ENCODE data around the gene VPS13D.

VPS13D gene

GRCh38 chr1:12477314-12477713 lies 247.5 kb downstream of the VPS13D start:
- DNase-seq: no peak

GRCh38 chr1:12477936-12478611 lies 248.2 kb downstream of the VPS13D start:
- DNase-seq: no peak

- DNase-seq: no peak
Observed at GRCh38 chr1:12478612-12478985, 248.8 kb downstream of the VPS13D start.

- DNase-seq: no peak
Observed at GRCh38 chr1:12479311-12479710, 249.5 kb downstream of the VPS13D start.

- DNase-seq: no peak
Observed at GRCh38 chr1:12480041-12480440, 250.2 kb downstream of the VPS13D start.

GRCh38 chr1:12480748-12481362 lies 251.0 kb downstream of the VPS13D start:
- DNase-seq: no peak

GRCh38 chr1:12481928-12482327 lies 252.1 kb downstream of the VPS13D start:
- no peak for DNase-seq

GRCh38 chr1:12482988-12483387 lies 253.2 kb downstream of the VPS13D start:
- no peak for DNase-seq

GRCh38 chr1:12485231-12486058 lies 255.6 kb downstream of the VPS13D start:
- DNase-seq: no peak

- DNase-seq: no peak
Observed at GRCh38 chr1:12486059-12486341, 256.2 kb downstream of the VPS13D start.

GRCh38 chr1:12486401-12487005 lies 256.7 kb downstream of the VPS13D start:
- no peak for DNase-seq

- no peak for DNase-seq
Observed at GRCh38 chr1:12487520-12487919, 257.7 kb downstream of the VPS13D start.

GRCh38 chr1:12488666-12489354 lies 259.0 kb downstream of the VPS13D start:
- DNase-seq: no peak

GRCh38 chr1:12490532-12491142 lies 260.8 kb downstream of the VPS13D start:
- no peak for DNase-seq

GRCh38 chr1:12491656-12492055 lies 261.8 kb downstream of the VPS13D start:
- no peak for DNase-seq

GRCh38 chr1:12495725-12496124 lies 265.9 kb downstream of the VPS13D start:
- no peak for DNase-seq

GRCh38 chr1:12496154-12496961 lies 266.5 kb downstream of the VPS13D start:
- no peak for DNase-seq

- no peak for DNase-seq
Observed at GRCh38 chr1:12499539-12500240, 269.9 kb downstream of the VPS13D start.

GRCh38 chr1:12501661-12502060 lies 271.8 kb downstream of the VPS13D start:
- no peak for DNase-seq

- no peak for DNase-seq
Observed at GRCh38 chr1:12502336-12503109, 272.7 kb downstream of the VPS13D start.
